GM19397 (cell line): ENCODE data around the gene RASA2.
A peak's percentile ranks its signal among the peaks of the same experiment; 100 is the strongest.

ENCODE experiments used
- ATAC-seq: cut with Tn5 transposase; IDR thresholded peaks from one replicate; pipeline ENCODE4 v1.9.1; 2021; ENCODE audit warnings: mild to moderate bottlenecking, moderate library complexity; ENCODE audit not compliant: unreplicated experiment

RASA2 gene, protein sequence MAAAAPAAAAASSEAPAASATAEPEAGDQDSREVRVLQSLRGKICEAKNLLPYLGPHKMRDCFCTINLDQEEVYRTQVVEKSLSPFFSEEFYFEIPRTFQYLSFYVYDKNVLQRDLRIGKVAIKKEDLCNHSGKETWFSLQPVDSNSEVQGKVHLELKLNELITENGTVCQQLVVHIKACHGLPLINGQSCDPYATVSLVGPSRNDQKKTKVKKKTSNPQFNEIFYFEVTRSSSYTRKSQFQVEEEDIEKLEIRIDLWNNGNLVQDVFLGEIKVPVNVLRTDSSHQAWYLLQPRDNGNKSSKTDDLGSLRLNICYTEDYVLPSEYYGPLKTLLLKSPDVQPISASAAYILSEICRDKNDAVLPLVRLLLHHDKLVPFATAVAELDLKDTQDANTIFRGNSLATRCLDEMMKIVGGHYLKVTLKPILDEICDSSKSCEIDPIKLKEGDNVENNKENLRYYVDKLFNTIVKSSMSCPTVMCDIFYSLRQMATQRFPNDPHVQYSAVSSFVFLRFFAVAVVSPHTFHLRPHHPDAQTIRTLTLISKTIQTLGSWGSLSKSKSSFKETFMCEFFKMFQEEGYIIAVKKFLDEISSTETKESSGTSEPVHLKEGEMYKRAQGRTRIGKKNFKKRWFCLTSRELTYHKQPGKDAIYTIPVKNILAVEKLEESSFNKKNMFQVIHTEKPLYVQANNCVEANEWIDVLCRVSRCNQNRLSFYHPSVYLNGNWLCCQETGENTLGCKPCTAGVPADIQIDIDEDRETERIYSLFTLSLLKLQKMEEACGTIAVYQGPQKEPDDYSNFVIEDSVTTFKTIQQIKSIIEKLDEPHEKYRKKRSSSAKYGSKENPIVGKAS

DNA sequence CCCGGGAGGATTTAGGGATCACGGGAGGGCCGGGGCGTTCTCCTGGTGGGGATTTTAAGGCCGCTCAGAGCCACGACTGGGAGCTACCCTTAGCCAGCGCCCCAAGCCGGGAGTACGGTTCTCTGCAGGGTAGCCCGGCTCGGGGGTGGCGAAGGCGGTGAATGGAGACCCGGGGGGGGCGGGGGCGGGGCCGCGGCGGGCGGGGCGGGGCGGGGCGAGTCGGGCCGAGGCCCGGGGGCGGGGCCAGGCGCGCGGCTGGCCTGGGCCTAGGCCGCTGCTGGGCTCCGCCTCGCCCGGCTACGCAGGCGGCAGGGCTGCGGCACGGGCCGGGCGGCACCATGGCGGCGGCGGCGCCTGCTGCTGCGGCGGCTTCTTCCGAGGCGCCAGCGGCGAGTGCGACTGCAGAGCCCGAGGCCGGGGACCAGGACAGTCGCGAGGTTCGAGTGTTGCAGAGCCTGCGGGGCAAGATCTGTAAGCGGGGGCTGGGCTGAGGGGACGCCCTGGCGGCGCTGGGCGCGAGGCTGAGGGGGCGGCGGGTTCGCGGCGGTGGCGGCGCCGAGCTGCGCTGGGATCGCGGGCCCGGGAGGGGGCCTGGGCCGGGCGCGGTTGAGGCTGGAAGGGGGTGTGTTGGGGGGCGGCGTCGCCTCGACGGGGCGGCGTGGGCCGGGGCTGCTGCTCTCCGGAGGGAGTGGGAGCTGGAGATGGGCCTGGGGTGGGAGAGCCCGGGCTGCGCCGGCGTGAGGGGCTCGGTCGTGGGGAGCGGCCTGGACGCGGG lies at the start of gene RASA2:
Gene RASA2 (plus strand): TSS at position 282 of the 775 bp plus-strand sequence. CDS start 57 bp downstream, at position 339.
- peak; percentile 71 for ATAC-seq

DNA sequence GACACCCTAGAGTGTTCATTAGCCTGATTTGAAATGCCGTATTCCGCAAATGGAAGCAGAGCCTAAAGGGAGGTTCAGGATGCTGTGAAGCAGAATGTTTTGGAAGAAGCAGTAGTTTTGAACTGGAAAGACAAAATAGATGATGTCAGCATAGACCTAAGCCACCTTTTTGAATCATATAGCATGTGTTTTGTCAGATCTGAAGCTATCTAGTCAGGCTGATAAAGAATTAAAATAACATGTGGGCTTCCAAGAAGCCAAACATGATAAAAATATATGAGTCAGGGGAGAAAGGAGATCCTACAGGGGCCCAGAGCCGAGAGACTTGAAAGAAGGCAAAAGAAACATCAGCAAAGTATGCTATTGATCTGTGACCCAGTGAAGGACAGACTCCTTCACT lies 47.2 kb upstream of the RASA2 start:
- ATAC-seq, result no peak

DNA sequence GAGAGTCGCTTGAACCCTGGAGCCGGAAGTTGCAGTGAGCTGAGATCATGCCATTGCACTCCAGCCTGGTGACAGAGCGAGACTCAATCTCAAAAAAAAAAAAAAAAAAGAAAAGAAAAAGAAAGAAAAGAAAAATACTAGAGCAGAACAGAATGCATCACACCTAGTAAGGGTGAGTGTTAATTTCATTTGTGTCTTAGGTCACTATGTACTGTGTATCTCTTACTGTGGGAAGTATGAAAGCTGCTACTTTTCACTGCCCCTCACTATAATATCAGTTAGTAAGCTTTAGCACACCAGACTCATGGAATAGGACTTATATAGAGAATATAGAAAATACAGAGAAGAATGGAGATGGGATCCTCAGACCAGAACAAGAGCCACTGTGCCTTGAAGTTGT lies 45.9 kb upstream of the RASA2 start:
- ATAC-seq, result no peak

DNA sequence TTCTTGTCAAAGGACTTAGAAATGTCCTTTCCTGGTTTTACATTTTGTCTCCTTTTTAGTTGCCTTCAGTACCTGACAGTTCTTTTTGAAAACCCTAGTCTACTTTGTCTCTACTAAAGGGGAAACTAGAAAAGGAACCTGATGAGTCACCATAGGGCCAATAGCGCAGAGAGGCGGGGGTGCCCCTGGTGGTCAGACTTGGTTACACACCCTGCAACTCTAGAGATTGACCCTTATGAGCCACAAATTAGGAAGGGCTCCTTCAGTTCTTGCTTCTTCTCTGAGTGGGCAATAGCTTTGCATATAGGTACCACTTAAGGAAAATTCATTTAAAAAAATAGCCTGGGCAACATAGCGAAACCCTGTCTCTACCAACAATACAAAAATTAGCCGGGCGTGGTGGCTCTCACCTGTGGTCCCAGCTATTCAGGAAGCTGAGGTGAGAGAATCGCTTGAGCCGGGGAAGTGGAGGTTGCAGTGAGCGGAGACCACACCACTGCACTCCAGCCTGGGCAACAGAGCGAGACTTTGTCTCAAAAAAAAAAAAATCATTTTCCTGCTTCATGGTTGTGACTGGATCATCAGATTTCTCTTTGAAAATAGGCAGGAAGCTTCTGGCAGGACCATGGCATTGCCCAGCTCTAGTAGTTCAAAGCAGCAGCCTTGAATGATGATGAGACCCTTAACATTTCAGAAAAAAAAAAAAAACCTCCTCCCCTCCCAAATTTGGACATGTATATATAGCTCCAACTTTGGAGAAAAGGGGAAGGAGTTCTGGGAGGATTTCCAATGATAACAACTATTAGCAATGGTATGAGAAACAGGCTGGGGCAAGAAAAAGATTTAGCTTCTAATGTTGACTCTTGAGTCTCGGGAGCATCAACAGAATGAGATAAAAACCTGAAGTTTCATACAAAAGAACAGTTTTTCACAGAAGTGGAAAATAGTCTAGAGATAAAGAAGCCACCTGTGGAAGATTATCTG lies 45.2 kb upstream of the RASA2 start:
- ATAC-seq, result peak; percentile 92

GRCh38 chr3:141442446-141442845 lies 44.4 kb upstream of the RASA2 start:
- ATAC-seq, result no peak

DNA sequence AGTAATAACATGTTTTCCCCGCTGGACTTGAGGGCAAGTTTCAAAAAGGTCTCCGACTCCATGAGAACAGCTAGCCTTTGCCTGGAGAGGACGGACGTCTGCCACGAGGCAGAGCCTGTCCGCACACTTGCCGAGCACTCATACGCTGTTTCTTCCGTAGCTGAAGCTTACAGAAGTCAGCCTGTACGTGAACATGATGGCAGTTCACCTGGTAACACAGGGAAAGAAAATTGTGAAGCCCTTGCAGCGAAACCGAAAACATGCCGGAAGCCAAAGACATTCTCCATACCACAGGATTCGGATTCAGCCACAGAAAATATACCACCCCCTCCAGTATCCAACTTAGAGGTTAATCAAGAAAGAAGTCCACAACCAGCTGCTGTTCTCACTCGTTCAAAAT lies 43.9 kb upstream of the RASA2 start:
- ATAC-seq, result no peak

- ATAC-seq, result no peak
Observed at GRCh38 chr3:141444586-141445285, 42.1 kb upstream of the RASA2 start.

DNA sequence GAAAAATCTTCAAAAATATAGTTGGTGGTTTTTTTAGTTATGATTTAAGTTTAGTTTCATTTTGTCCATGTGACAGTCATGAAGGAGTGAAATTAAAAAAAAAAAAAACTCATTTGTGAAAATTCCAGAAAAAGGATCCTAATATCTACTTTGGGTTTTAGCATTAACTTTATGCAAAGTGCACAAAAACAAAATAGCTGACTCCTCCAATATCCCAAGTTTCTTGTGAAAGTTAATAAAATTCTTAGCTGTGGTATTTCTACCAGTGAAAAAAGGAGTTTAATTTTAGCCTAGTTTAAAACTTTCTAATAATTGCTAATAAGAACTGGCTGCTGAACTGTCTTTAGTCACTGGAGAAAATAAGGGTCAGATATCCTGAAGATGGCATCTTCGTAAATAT lies 40.8 kb upstream of the RASA2 start:
- no peak for ATAC-seq

DNA sequence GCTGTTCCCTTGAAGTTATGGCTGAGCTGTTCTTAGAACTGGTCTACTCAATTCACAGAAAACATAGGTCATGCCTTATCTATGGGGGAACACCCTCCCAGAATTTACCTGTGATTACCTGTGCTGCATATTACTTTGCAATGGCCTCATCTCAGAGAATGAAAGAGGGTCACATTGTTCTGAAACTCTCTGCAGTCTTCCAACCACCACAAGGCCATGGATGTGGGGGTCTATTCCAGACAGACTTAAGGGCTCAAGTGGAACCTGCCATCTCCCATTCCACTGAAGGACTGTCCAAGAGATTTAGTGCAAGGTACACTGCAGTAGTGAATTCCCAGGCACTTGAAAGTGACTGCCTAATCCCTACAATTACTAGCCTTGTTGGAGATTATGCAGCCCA lies 40.1 kb upstream of the RASA2 start:
- ATAC-seq, result no peak

DNA sequence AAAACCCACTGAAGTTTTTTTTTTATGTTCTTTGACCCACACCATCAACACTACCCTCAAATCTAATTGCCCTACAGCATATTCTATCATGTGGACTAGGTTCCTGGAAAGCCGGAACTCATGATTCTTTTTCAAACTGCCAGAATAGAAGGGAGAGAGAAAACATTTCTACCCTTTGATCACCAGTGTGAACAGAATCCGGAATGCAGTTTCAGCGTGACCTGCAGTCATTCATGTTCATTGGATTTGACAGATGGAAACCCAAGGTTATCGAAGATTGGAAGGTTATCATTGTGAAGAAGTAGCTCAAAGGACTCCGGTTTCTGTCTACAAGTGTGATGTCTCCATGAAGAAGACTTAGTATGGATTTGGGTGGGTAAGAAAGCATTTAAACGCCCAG lies 39.4 kb upstream of the RASA2 start:
- ATAC-seq, result no peak

- ATAC-seq, result no peak
Observed at GRCh38 chr3:141448606-141449220, 38.1 kb upstream of the RASA2 start.

DNA sequence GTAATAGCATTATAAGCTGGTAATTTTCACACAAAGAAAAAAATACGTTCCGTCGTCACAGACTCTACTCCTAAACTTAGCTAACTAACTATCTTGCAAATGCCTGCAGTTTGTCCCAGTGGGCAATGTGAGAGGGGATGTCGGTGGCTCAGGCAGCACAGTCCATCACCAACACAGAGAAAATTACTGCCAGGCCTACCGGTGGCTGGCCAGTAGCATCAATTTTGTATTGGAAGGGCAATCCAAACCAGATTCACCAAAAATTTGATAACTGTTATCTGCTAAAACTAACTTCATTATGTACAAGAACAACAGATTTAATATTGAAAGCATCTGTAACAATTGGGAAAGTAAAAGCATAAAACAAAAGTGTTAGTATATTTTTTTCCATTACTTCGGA lies 37.4 kb upstream of the RASA2 start:
- no peak for ATAC-seq

- ATAC-seq, result no peak
Observed at GRCh38 chr3:141450727-141451375, 36.0 kb upstream of the RASA2 start.

- ATAC-seq, result peak; percentile 66
Observed at GRCh38 chr3:141452045-141452444, 34.8 kb upstream of the RASA2 start.

DNA sequence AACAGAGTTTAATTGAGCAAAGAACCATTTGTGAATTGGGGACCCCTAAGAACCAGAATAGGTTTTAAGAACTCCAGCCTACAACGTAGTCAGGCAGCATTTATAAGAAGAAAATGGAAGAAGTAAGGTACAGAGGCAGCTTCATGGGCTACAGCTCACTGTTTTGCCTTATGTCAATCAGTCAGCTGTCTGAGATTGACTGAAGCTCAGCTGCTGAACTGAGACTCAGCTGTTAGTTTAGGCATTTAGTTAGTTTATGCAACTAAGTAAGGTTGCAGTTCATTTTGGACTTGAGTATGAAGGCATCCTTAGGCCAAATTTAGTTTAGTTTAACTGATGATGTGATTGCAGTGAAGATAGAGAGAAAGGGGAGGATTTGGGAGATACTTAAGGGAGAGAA lies 34.1 kb upstream of the RASA2 start:
- no peak for ATAC-seq

DNA sequence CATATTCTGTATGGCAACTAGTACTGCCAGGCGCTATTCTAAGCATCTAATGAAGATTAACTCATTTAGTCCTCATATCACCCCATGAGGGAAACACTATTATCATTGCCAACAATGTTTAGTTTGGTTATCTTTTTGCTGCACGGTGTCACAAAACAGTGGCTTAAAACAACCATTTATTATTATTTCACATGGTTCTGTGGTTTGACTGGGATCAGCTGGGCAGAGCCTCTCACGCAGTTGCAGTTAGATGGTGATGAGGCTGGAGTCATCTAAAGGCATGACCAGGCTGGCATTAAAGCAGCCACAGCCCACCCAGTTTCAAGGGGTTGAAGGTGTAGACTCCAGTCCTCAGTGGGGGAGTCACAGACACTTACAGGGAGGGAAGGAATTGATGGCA lies 32.8 kb upstream of the RASA2 start:
- ATAC-seq, result no peak

GRCh38 chr3:141454906-141455602 lies 31.8 kb upstream of the RASA2 start:
- ATAC-seq, result no peak
